Bone marrow (tissue), 2 donors: ENCODE data around the gene PRR20D.
"Not testable (repeated sequence)": the region's sequence is repeated elsewhere in the genome, so short reads cannot be mapped to it uniquely, and the experiment has no call there.

Experiments used
- DNase-seq, 2 donors: peaks; one replicate each; lab custom pipeline; 2025; lab: John Stamatoyannopoulos, UW

Gene PRR20D

GRCh38 chr13:57160332-57160731 lies at the start of gene PRR20D:
PRR20D (plus strand) TSS chr13:57160632; CDS start chr13:57161019, 387 bp downstream.
- DNase-seq, result not testable (repeated sequence)

- no peak for DNase-seq
Observed at GRCh38 chr13:57114945-57115344, 45.5 kb upstream of the PRR20D start.

GRCh38 chr13:57123681-57124080 lies 36.8 kb upstream of the PRR20D start:
- DNase-seq, result no peak

GRCh38 chr13:57128909-57129308 lies 31.5 kb upstream of the PRR20D start:
- DNase-seq, result no peak

- DNase-seq, result no peak
Observed at GRCh38 chr13:57136093-57136492, 24.3 kb upstream of the PRR20D start.

- DNase-seq, result no peak
Observed at GRCh38 chr13:57137585-57137984, 22.8 kb upstream of the PRR20D start.

GRCh38 chr13:57138988-57139387 lies 21.4 kb upstream of the PRR20D start:
- DNase-seq, result no peak

- not testable (repeated sequence) for DNase-seq
Observed at GRCh38 chr13:57139781-57140180, 20.7 kb upstream of the PRR20D start.

- not testable (repeated sequence) for DNase-seq
Observed at GRCh38 chr13:57140235-57140968, 20.0 kb upstream of the PRR20D start, which contains the start of gene PRR20A. PRR20A (plus strand) TSS chr13:57140918; CDS start chr13:57141305, 387 bp downstream.

GRCh38 chr13:57147188-57147587 lies 13.2 kb upstream of the PRR20D start, which contains the start of gene PRR20B:
PRR20B (plus strand) TSS chr13:57147488; CDS start chr13:57147875, 387 bp downstream.
- DNase-seq, result not testable (repeated sequence)

GRCh38 chr13:57148106-57148505 lies 12.3 kb upstream of the PRR20D start:
- DNase-seq, result not testable (repeated sequence)

- DNase-seq, result not testable (repeated sequence)
Observed at GRCh38 chr13:57153761-57154160, 6.7 kb upstream of the PRR20D start, which contains the start of gene PRR20C. PRR20C (plus strand) TSS chr13:57154061; CDS start chr13:57154448, 387 bp downstream.

- not testable (repeated sequence) for DNase-seq
Observed at GRCh38 chr13:57166897-57167296, 6.5 kb downstream of the PRR20D start, which contains the start of gene PRR20E. PRR20E (plus strand) TSS chr13:57167197; CDS start chr13:57167584, 387 bp downstream.

GRCh38 chr13:57191667-57192066 lies 31.2 kb downstream of the PRR20D start:
- no peak for DNase-seq

- DNase-seq, result no peak
Observed at GRCh38 chr13:57212989-57213388, 52.6 kb downstream of the PRR20D start.
